Central memory CD8-positive, alpha-beta T cell (primary cell): ENCODE data around the gene ST3GAL4.
A peak's percentile ranks its signal among the peaks of the same experiment; 100 is the strongest.

Experiments used
- ATAC-seq: fragments of 150-1000 bp; cut with Tn5 transposase; replicated peaks from 2 replicates; pipeline ENCODE4 v1.10.0; 2022; ENCODE audit warnings: mild to moderate bottlenecking, moderate FRiP score, moderate number of reproducible peaks; ENCODE audit not compliant: poor library complexity, severe bottlenecking; ENCODE audit errors: extremely low read depth
- DNase-seq, 2 donors: peaks; one replicate each; pipeline ENCODE4 v3.0.0; 2021; ENCODE audit warnings: low spot score in 2 of 2
- H3K27ac Mint-ChIP-seq: one replicate; pipeline ENCODE4 v1.8.0; 2022; ENCODE audit warnings: low read depth, mild to moderate bottlenecking, moderate library complexity, mixed read lengths
- H3K27me3 Mint-ChIP-seq: one replicate; pipeline ENCODE4 v1.8.0; 2022; ENCODE audit warnings: mixed read lengths
- H3K36me3 Mint-ChIP-seq: one replicate; pipeline ENCODE4 v1.8.0; 2022; ENCODE audit warnings: mild to moderate bottlenecking, moderate library complexity, mixed read lengths; ENCODE audit not compliant: insufficient read depth
- H3K4me1 Mint-ChIP-seq: one replicate; pipeline ENCODE4 v1.8.0; 2022; ENCODE audit warnings: mixed read lengths
- H3K4me3 Mint-ChIP-seq: one replicate; pipeline ENCODE4 v1.8.0; 2022; ENCODE audit warnings: mild to moderate bottlenecking, moderate library complexity, mixed read lengths
- H3K9me3 Mint-ChIP-seq: one replicate; pipeline ENCODE4 v1.8.0; 2022; ENCODE audit warnings: mixed read lengths

Gene ST3GAL4

DNA sequence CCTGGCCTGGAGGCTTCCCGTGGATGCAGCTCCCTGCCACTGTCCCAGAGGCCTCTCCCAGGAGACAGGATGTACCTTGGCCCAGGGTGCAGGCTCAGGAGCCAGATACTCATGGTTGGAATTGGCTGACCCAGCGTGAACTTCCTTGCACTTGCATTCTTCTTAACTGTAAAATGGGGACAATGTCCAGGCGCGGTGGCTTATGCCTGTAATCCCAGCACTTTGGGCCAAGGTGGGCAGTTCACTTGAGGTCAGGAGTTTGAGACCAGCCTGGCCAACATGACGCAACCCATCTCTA lies 20.1 kb upstream of the ST3GAL4 start:
- no peaks in the 10 kb centered on the region for H3K27me3 Mint-ChIP-seq
- DNase-seq (no peak), ATAC-seq (no peak)
- peaks cover 19% of the 10 kb centered on the region for H3K36me3 Mint-ChIP-seq
- peaks cover 29% of the 10 kb centered on the region for H3K4me1 Mint-ChIP-seq
- peak overlapping the region; percentile 38 for H3K27ac Mint-ChIP-seq
- H3K4me3 Mint-ChIP-seq, result no peak overlapping the region
- no peaks in the 10 kb centered on the region for H3K9me3 Mint-ChIP-seq

DNA sequence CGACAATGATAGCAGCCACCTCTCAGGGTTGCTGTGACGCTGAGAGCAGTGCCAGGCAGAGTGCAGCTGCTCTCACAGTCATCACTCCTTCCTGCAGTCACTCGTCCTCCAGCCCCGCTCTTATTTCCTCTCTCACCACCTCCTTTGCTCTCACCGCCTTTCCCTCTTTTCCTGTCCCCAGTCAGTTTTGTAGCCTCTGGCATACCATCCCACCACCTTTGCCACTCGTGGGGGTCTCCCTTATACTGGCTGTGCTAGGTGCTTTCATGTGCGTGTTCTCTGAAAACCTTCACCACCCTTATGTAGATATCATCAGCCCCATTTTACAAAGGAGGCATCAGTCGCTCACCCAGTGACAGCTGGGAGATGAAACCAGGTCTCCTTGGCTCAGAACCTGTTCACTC lies 19.3 kb upstream of the ST3GAL4 start:
- no peaks in the 10 kb centered on the region for H3K9me3 Mint-ChIP-seq

DNA sequence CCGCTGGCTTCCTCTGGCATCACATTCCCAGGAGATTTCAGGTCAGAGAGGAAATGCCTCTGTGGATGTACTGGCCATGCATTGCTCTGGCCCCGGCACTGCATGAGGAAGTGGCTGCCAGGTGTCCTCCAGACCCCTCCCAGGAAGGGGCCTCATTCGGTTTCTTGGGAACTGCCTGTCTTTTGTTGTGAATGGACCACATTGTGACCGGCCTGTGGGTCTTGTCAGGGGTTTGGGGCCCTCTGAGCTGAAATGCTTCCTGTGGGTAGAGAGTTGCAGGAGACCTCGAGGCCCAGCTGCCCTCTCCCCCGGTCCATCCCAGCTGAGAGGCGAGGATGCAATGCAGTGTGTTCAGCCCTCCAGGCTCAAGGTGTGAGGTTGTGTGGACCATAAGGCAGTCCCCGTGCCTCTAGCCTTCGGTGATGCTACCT lies 18.8 kb upstream of the ST3GAL4 start:
- Mint-ChIP-seq H3K4me3 (no peak overlapping the region), H3K27ac (peak overlapping the region; percentile 77), H3K4me1 (peaks cover 29% of the 10 kb centered on the region), H3K36me3 (peaks cover 25% of the 10 kb centered on the region), H3K27me3 (no peaks in the 10 kb centered on the region), H3K9me3 (no peaks in the 10 kb centered on the region)
- DNase-seq (no peak), ATAC-seq (no peak)

More for the DNA sequence above, 19.3 kb upstream of the ST3GAL4 start:
- Mint-ChIP-seq H3K27me3 (no peaks in the 10 kb centered on the region), H3K36me3 (peaks cover 21% of the 10 kb centered on the region), H3K4me3 (no peak overlapping the region), H3K27ac (peak overlapping the region; percentile 77), H3K4me1 (peaks cover 29% of the 10 kb centered on the region)
- no peak for DNase-seq
- ATAC-seq, result no peak

DNA sequence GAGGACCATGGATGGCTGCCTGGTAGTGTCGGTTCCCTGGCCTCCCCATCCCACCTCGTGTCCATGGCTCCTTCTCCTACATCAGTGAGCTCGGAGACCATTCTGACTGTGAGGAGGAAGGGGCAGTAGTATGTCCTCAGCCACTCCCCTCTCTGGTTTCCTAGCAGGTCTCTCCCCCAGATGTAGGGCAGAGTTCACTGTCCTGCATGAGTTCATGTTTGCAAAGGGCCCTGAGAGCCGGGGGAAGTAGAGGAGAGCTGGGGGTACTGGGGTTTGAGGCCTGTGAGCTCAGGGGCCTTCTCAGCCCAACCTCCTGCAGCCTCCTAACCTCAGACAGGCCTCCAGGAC lies 18.4 kb upstream of the ST3GAL4 start:
- Mint-ChIP-seq H3K27ac (peak overlapping the region; percentile 77), H3K4me1 (peaks cover 27% of the 10 kb centered on the region), H3K36me3 (peaks cover 25% of the 10 kb centered on the region), H3K27me3 (no peaks in the 10 kb centered on the region), H3K4me3 (no peak overlapping the region), H3K9me3 (no peaks in the 10 kb centered on the region)
- no peak for ATAC-seq
- DNase-seq, result no peak

DNA sequence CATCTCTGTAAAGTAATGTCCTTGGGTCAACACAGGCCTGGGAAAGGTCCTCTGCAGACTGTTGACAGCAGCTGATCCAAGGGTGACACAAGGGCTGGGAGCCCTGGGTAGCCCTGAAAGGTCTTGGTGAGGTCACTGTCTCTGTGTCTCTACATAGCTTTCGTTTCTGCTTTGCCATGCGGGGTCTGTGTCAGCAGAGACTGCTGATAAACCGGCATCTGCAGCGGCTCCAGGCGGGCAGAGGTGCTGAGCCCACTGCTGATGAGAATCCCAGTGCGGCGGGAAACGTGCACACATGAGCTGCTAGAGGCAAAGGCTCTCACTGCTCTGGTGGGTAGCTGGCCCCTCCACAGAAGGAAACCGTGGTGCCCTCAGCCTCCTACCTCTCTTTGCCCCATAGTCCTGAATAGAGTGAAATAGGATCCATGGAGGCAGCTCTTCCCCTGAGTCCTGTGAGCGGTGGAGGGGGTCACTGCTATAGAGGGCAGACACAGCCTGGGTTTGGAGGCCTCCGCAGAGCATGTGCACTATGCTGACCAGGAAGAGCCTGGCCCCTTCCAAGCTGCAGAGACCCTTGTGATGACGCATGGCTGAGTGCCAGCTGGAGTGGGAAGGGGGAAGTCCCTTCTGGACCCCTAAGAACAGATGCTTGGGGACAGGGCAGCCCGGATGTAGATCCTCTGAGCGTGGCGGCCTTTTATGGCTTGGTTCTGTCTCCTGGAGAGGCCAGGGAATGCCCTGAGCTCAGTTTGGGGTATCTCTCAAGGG lies 17.8 kb upstream of the ST3GAL4 start:
- peaks cover 21% of the 10 kb centered on the region for H3K4me1 Mint-ChIP-seq
- H3K27ac Mint-ChIP-seq, result peak overlapping the region; percentile 57
- ATAC-seq (no peak), DNase-seq (no peak)
- peaks cover 24% of the 10 kb centered on the region for H3K36me3 Mint-ChIP-seq
- H3K4me3 Mint-ChIP-seq, result no peak overlapping the region
- H3K27me3 Mint-ChIP-seq, result no peaks in the 10 kb centered on the region
- no peaks in the 10 kb centered on the region for H3K9me3 Mint-ChIP-seq

DNA sequence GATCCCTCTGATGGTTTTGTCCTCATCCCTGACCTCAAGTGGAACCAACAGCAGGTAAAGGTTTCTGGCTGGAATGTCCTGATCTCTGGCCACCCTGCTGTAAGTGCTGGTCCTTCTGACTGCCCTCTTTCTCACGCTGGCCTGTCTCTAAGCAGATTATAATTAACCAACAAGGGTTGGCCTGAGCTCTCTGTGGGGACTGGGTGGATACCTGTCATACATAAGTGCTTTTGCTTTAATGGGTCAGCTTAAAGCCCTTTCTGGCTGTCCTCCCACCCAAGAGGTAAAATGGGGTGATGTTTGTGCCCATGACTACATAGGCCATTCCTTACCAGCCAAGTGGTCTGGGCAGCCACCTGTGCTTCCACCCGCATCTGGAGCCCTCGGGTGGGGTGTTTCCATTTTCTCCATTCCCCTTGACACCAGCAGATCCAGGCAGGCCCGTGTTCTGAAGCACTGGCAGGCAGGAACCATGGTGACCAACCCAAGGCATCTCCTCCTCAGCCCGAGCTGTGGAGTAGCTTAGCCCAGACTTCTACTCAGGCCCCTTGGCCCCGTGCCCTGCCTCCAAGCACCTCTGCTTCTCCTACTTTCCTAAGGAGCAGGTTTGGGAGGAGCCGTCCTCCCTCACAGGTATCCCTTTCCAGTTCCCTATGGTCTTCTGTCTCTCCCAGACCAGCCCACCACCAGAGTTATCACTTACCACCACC lies 17.0 kb upstream of the ST3GAL4 start:
- H3K27ac Mint-ChIP-seq, result peak overlapping the region; percentile 57
- peaks cover 23% of the 10 kb centered on the region for H3K36me3 Mint-ChIP-seq

DNA sequence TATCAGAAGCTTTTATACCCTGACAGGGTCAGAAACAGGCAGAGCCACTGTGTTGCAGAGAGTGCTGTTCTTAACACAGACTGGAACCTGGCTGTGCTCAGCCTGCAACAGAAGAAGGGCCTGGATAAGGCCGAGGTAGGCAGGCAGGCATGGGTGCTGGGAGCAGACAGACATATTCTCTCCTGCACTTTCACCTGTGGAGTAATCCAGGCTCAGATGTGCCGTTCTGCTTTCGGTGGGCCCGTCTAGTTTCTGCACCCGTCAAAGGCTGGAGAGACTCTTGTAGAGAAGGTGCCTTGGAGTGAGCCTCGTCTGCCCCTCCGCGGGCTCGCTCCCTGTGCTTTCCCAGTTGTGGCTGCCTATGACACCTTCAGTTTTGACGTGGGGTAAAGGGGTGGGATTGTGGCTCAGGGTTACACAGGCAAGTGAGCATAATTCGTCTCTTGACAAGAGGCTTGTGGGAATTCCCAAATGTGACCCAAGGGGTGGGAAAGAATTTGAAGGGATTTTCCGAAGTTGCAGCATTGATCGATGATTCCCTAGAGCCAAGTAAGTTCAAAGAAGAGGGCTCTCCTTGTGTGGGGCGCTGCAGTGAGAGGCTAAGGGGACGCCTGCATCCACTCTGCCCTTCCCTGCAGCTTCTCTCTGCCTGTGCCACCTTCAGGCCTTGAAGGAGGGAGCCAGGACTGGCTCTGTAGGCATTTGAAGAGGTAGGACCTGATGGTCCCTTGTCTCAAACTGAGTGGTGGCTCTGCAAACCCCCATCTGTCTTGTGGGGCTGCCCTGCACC lies 16.2 kb upstream of the ST3GAL4 start:
- Mint-ChIP-seq H3K4me3 (no peak overlapping the region), H3K4me1 (peaks cover 11% of the 10 kb centered on the region), H3K27me3 (no peaks in the 10 kb centered on the region), H3K9me3 (no peaks in the 10 kb centered on the region), H3K36me3 (peaks cover 26% of the 10 kb centered on the region), H3K27ac (peak overlapping the region; percentile 25)
- DNase-seq (no peak), ATAC-seq (no peak)

More for the DNA sequence above, 17.0 kb upstream of the ST3GAL4 start:
- H3K4me1 Mint-ChIP-seq, result peaks cover 13% of the 10 kb centered on the region
- H3K27me3 Mint-ChIP-seq, result no peaks in the 10 kb centered on the region
- ATAC-seq (no peak), DNase-seq (no peak)
- no peaks in the 10 kb centered on the region for H3K9me3 Mint-ChIP-seq
- no peak overlapping the region for H3K4me3 Mint-ChIP-seq

DNA sequence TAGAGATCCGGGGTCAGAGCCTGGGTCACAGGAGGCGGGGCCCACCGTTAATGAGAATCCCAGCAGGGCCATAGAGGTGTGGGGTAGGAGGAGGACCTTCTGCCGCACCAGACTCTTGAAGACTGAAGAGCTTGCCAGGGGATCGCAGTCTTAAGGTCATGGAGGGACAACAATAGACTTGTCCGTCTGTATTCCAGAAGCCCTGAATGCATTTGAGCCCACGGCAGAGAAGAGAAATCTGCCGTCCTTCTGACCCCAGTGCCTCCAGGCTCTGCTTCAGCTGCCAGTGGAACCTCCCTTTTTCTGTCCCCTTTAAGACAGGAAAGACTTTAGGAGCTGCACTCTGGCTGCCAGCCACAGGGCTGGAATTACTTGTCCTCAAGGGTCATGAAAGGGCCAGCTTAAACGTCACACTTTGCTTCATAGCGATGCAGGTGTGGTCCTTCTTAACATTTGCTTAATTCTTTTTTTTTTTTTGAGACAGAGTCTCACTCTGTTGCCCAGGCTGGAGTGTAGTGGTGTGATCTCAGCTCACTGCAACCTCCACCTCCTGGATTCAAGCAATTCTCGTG lies 15.5 kb upstream of the ST3GAL4 start:
- peaks cover 14% of the 10 kb centered on the region for H3K4me1 Mint-ChIP-seq
- peaks cover 28% of the 10 kb centered on the region for H3K36me3 Mint-ChIP-seq
- no peak for DNase-seq
- H3K27me3 Mint-ChIP-seq, result no peaks in the 10 kb centered on the region
- no peak overlapping the region for H3K4me3 Mint-ChIP-seq
- H3K27ac Mint-ChIP-seq, result peak overlapping the region; percentile 25
- no peaks in the 10 kb centered on the region for H3K9me3 Mint-ChIP-seq
- ATAC-seq, result no peak

DNA sequence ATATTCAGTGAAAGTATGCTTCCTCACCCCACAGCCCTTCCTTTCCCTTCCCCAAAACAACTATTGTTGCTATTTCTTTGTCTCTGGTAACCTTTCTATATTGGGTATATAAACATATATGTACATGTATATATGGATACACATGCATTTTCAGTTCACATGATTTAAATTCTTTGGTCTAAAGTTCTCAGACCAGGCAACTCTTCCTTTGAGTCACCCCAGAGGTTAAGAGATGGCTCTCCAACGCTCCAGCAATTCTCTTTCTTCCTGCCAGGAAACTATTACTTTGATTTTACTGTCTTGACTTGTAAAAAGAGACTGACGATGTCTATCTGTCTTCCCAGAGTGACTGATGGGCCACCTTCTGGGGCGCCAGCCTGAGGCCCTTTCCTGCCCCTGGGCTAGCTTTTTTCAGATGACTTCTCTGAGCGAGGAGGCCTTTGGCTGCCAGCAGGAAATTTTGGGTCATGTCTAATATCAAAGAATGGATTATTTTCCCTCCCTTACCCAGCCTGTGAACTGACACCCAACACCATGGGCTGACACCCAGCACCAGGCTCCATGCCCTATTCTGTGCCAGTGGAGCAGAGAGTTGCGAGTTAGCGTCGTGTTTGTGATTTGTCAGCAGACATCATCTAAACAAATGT lies 14.4 kb upstream of the ST3GAL4 start:
- ATAC-seq (no peak), DNase-seq (no peak)
- Mint-ChIP-seq H3K36me3 (peaks cover 26% of the 10 kb centered on the region), H3K27me3 (no peaks in the 10 kb centered on the region), H3K9me3 (no peaks in the 10 kb centered on the region), H3K4me1 (peaks cover 9% of the 10 kb centered on the region), H3K27ac (no peak overlapping the region), H3K4me3 (no peak overlapping the region)

DNA sequence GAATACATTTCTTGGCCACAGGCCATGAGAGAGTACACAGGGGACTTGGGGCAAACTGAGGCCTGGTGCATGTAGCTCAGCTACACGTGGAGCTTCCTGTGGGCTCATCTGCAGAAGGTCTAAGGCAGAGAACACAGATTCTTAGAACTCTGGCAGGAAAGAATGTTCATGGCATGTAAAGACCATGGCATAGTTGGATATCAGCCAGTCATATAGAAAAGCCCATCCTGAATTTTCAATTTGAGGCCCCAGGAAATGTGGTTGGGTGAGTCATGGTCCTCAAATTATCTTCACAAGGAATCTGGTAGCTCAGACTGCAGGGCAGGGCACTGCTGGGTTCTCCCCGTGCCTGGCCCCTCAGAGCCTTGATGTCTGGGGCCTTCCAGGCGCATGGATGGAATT lies 13.7 kb upstream of the ST3GAL4 start:
- no peak for ATAC-seq
- H3K36me3 Mint-ChIP-seq, result peaks cover 26% of the 10 kb centered on the region
- H3K9me3 Mint-ChIP-seq, result no peaks in the 10 kb centered on the region
- H3K4me1 Mint-ChIP-seq, result peaks cover 5% of the 10 kb centered on the region
- no peak overlapping the region for H3K27ac Mint-ChIP-seq
- H3K4me3 Mint-ChIP-seq, result no peak overlapping the region
- DNase-seq, result no peak
- no peaks in the 10 kb centered on the region for H3K27me3 Mint-ChIP-seq

DNA sequence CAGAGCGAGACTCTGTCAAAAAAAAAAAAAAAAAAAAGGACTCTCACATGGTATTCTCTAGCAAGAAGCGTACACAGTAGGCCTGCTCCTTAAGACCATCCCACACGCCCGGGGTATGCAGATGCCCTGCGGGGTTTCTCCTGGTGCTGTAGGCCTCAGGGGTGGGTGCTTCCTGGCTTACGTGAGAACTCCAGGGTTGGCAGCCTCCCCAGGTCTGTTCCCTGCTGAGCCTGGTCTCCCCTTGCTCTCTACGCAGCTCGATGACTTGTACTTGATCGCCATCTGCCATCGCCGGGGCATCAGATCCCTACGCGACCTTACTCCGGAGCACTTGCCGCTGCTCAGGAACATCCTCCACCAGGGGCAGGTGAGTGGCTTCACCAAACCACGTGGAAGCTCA lies 12.4 kb upstream of the ST3GAL4 start:
- Mint-ChIP-seq H3K27me3 (no peaks in the 10 kb centered on the region), H3K4me3 (no peak overlapping the region), H3K27ac (peak overlapping the region; percentile 38), H3K9me3 (no peaks in the 10 kb centered on the region), H3K4me1 (peaks cover 5% of the 10 kb centered on the region), H3K36me3 (peaks cover 28% of the 10 kb centered on the region)
- ATAC-seq (no peak), DNase-seq (no peak)
